ENCODE data around the gene GNB1L.

Gene GNB1L

DNA sequence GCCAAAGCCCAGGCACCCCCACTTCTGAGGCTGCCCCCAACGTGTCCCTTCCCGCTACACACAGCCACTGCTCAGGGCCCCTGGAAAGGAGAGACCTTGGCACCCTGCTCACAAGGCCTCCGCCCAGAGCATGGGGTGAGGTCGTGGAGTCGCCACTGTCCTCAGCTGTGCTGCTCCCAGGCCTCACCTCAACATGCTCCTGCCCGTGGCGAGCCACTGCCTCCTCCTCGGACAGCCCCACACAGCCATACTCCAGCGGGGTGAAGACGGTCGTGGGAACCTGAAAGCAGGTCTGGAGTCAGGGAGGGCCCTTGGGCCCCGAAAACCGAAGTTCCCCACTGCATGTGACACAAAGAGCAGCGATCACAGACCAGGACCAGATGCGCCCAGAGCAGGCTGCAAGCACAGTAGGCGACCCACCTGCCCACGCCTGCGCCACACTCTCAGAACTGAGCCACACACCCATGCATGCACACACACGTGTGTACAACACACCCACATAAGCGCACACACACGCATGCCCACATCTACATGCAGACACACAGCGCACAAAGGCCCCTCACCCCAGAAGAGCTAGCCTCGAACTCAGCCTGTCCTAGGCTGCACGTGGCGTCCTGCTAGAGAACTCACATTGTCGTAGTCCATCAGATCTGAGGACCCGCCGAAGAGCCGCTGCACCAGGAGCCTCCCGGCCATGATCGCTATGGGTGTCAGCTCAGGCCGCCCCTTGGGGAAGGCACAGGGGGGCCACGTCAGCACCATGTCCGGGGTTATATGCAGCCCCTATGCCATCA, 25.5 kb upstream of the GNB1L start:
- Histone ChIP-seq H3K79me2 (ENCODE audit: low read length) (no peaks in the 10 kb centered on the region), H3K27ac (ENCODE audit: low read length) (no peak overlapping the region), H3K9ac (ENCODE audit: low read length) (no peak overlapping the region), H3K4me3 (ENCODE audit: low read length) (no peak overlapping the region), H2AFZ (ENCODE audit: low read depth, low read length) (no peak overlapping the region), H3K9me3 (ENCODE audit: insufficient read depth, low read length) (no peaks in the 10 kb centered on the region), H4K20me1 (ENCODE audit: insufficient read depth, low read length) (no peaks in the 10 kb centered on the region), H3K27me3 (ENCODE audit: low read depth, low read length) (no peaks in the 10 kb centered on the region), H3K36me3 (replicated peaks; ENCODE audit: low read depth, low read length) (no peaks in the 10 kb centered on the region), H3K4me1 (ENCODE audit: low read length) (no peaks in the 10 kb centered on the region), H3K4me2 (ENCODE audit: low read length) (no peak overlapping the region)
- TF ChIP-seq, protein P1, sequence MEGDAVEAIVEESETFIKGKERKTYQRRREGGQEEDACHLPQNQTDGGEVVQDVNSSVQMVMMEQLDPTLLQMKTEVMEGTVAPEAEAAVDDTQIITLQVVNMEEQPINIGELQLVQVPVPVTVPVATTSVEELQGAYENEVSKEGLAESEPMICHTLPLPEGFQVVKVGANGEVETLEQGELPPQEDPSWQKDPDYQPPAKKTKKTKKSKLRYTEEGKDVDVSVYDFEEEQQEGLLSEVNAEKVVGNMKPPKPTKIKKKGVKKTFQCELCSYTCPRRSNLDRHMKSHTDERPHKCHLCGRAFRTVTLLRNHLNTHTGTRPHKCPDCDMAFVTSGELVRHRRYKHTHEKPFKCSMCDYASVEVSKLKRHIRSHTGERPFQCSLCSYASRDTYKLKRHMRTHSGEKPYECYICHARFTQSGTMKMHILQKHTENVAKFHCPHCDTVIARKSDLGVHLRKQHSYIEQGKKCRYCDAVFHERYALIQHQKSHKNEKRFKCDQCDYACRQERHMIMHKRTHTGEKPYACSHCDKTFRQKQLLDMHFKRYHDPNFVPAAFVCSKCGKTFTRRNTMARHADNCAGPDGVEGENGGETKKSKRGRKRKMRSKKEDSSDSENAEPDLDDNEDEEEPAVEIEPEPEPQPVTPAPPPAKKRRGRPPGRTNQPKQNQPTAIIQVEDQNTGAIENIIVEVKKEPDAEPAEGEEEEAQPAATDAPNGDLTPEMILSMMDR (IDR thresholded peaks at IDR 0.05; ENCODE audit: low read depth, low read length): no peak
- no peak for TF ChIP-seq EZH2phosphoT487 (IDR thresholded peaks at IDR 0.05; ENCODE audit: low read depth)

DNA sequence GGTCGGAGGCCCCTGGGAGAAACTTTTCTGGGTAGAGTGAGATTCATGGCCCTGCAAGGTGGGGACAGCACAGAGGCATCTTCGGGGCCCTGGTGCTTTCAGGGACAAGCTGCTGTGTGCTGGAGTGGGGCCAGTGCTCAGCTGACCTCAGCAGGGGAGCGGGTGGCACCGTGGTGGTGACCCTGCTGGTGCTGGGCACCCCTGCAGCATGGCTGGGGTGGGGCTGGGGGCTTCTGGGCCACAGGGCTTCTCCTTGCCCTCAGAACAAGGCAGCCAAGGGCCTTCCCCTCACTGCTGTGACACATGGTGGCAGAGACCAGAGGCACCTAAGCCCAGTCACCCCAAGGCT, 24.9 kb upstream of the GNB1L start:
- H3K27ac ChIP-seq (ENCODE audit: low read length): no peak overlapping the region
- H3K4me1 ChIP-seq (ENCODE audit: low read length): no peaks in the 10 kb centered on the region
- H3K27me3 ChIP-seq (ENCODE audit: low read depth, low read length): no peaks in the 10 kb centered on the region
- no peaks in the 10 kb centered on the region for H3K79me2 ChIP-seq (ENCODE audit: low read length)
- H3K4me2 ChIP-seq (ENCODE audit: low read length): no peak overlapping the region
- no peaks in the 10 kb centered on the region for H3K36me3 ChIP-seq (replicated peaks; ENCODE audit: low read depth, low read length)
- no peak overlapping the region for H3K4me3 ChIP-seq (ENCODE audit: low read length)
- H3K9me3 ChIP-seq (ENCODE audit: insufficient read depth, low read length): no peaks in the 10 kb centered on the region
- H3K9ac ChIP-seq (ENCODE audit: low read length): no peak overlapping the region
- H4K20me1 ChIP-seq (ENCODE audit: insufficient read depth, low read length): no peaks in the 10 kb centered on the region
- TF ChIP-seq, protein P1 (IDR thresholded peaks at IDR 0.05; ENCODE audit: low read depth, low read length): no peak
- TF ChIP-seq EZH2phosphoT487 (IDR thresholded peaks at IDR 0.05; ENCODE audit: low read depth): no peak
- H2AFZ ChIP-seq (ENCODE audit: low read depth, low read length): no peak overlapping the region

DNA sequence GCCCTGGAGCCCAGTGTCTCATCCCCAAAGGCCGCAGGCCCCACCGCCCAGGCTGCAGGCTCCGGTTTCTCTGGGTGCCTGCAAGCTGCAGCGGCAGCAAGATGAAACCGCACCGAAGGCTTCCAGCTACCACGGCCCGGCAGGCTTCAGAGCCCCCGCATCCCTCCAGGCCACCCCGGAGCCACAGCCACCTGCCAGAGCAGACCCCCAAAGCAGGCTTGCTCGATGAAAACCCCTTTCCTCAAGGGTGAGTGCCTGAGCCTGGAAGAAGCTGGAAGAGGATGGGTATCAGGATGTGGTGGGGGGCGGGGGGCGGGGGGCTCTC, 24.5 kb upstream of the GNB1L start:
- no peaks in the 10 kb centered on the region for H3K79me2 ChIP-seq (ENCODE audit: low read length)
- H3K27ac ChIP-seq (ENCODE audit: low read length): no peak overlapping the region
- no peaks in the 10 kb centered on the region for H3K4me1 ChIP-seq (ENCODE audit: low read length)
- no peak overlapping the region for H3K4me2 ChIP-seq (ENCODE audit: low read length)
- no peaks in the 10 kb centered on the region for H3K36me3 ChIP-seq (replicated peaks; ENCODE audit: low read depth, low read length)
- no peaks in the 10 kb centered on the region for H3K9me3 ChIP-seq (ENCODE audit: insufficient read depth, low read length)
- no peak overlapping the region for H3K4me3 ChIP-seq (ENCODE audit: low read length)
- H2AFZ ChIP-seq (ENCODE audit: low read depth, low read length): no peak overlapping the region
- TF ChIP-seq EZH2phosphoT487 (IDR thresholded peaks at IDR 0.05; ENCODE audit: low read depth): no peak
- TF ChIP-seq, protein P1 (IDR thresholded peaks at IDR 0.05; ENCODE audit: low read depth, low read length): no peak
- no peaks in the 10 kb centered on the region for H4K20me1 ChIP-seq (ENCODE audit: insufficient read depth, low read length)
- H3K9ac ChIP-seq (ENCODE audit: low read length): no peak overlapping the region
- H3K27me3 ChIP-seq (ENCODE audit: low read depth, low read length): no peaks in the 10 kb centered on the region

DNA sequence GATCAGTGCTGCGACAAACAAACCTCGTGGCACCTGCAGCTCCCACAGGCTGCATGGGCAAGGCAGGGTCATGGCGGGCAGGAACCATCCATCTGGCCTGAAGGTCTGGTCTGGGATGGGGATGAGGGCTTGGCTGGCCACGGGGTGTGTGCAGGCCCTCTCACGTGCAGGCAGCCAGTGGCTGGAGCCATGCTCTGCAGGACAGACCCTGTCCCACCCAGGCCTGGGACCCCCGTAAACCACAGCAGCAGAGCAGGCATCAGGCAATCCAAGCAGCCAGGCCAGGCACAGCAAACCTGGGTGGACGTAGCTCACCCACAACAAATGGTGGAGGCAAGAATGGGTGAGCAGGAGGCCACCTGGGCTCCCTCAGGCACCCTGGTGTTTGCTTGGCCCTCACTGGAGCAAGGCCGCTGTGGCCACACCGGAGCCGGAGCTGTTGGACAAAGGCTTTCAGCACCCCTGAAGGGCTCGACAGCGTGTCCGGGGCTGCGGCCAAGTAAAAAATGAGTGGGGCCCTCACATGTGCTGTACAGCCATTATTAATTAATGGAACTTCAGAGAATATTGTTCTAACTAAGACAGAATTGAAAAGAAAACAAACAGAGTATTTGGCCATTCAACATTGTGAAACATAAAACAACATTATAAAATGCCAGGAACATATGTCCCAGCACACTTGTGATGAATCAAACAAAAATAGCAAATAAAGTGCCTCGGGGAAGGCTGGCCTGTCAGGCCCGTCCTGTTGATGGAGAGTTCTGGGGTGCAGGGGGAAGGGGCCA, 24.0 kb upstream of the GNB1L start:
- Histone ChIP-seq H3K9me3 (ENCODE audit: insufficient read depth, low read length) (no peaks in the 10 kb centered on the region), H3K36me3 (replicated peaks; ENCODE audit: low read depth, low read length) (no peaks in the 10 kb centered on the region), H3K27me3 (ENCODE audit: low read depth, low read length) (no peaks in the 10 kb centered on the region), H3K9ac (ENCODE audit: low read length) (no peak overlapping the region), H3K27ac (ENCODE audit: low read length) (no peak overlapping the region), H3K79me2 (ENCODE audit: low read length) (no peaks in the 10 kb centered on the region), H3K4me3 (ENCODE audit: low read length) (no peak overlapping the region), H3K4me2 (ENCODE audit: low read length) (no peak overlapping the region), H2AFZ (ENCODE audit: low read depth, low read length) (no peak overlapping the region), H3K4me1 (ENCODE audit: low read length) (no peaks in the 10 kb centered on the region), H4K20me1 (ENCODE audit: insufficient read depth, low read length) (no peaks in the 10 kb centered on the region)
- TF ChIP-seq, protein P1 (IDR thresholded peaks at IDR 0.05; ENCODE audit: low read depth, low read length): no peak
- TF ChIP-seq EZH2phosphoT487 (IDR thresholded peaks at IDR 0.05; ENCODE audit: low read depth): no peak
